ENCODE results near the gene C3AR1. TPM values are rescaled to one million over a fixed set of nuclear protein-coding genes. Genes with fewer than 3 reads are reported as not detected.

Gene C3AR1
- total RNA-seq, 2 experiments from 2014 or later = not detected

DNA sequence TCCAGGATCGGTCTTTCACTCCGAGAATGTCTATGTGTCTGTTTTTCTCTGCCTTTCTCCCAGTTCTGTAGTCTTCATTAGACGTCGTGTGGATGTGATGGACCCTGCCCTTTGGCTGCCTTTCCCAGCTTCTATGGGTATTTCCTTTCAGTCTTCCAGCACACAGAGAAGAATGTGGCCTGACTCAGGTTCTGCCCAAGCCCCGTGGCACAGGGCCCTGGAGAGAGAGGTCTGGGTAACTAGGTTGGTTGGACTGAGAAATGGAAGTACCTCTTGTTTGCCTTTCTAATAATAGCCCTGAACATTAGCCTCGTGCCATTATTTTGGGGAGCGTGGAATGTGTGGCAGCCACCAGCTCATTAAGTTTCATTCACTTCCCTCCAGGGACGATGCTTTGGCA lies 29.8 kb downstream of the C3AR1 start:
- intact Hi-C loops (cut with micrococcal nuclease; ENCODE audit: unreplicated experiment) = loop anchor here (10.0 kb wide), 1 partner anchor 392 kb away; no protein-coding TSS in a partner anchor
- Histone ChIP-seq H4K20me1 (ENCODE audit: insufficient read depth, low read length) (no peaks in the 10 kb centered on the region), H3K4me1 (ENCODE audit: insufficient read depth, low read length, poor library complexity, severe bottlenecking) (peaks cover 53% of the 10 kb centered on the region), H3K79me2 (ENCODE audit: insufficient read depth, low read depth, low read length) (no peaks in the 10 kb centered on the region), H3K36me3 (ENCODE audit: insufficient read depth, low read length) (peaks cover 9% of the 10 kb centered on the region; the same call in 1 of the 2 replicates), H3K4me2 (ENCODE audit: low read length) (peak overlapping the region; percentile 43; the same call in 1 of the 2 replicates), H3K9me2 (ENCODE audit: insufficient read depth, low read length) (no peaks in the 10 kb centered on the region), H3K27ac (ENCODE audit: low read depth, low read length, poor library complexity, severe bottlenecking) (no peak overlapping the region), H3K9me3 (ENCODE audit: low read length) (no peaks in the 10 kb centered on the region), H2AFZ (ENCODE audit: low read length) (no peak overlapping the region), H3K4me3 (ENCODE audit: low read depth, low read length, poor library complexity, severe bottlenecking) (no peak overlapping the region)
- POLR2A ChIA-PET = interaction anchor here (1.0 kb wide), 1 partner anchor 9 kb away, joined by 3 read pairs; no protein-coding TSS in a partner anchor
- CTCF ChIA-PET (ENCODE audit: unreplicated experiment) = no interaction called here
- DNase-seq (ENCODE audit: low spot score) = no peak
- no peak for TF ChIP-seq EZH2phosphoT487 (IDR thresholded peaks at IDR 0.05; ENCODE audit: borderline replicate concordance, low read depth, low read length)
- TF ChIP-seq, protein P1, sequence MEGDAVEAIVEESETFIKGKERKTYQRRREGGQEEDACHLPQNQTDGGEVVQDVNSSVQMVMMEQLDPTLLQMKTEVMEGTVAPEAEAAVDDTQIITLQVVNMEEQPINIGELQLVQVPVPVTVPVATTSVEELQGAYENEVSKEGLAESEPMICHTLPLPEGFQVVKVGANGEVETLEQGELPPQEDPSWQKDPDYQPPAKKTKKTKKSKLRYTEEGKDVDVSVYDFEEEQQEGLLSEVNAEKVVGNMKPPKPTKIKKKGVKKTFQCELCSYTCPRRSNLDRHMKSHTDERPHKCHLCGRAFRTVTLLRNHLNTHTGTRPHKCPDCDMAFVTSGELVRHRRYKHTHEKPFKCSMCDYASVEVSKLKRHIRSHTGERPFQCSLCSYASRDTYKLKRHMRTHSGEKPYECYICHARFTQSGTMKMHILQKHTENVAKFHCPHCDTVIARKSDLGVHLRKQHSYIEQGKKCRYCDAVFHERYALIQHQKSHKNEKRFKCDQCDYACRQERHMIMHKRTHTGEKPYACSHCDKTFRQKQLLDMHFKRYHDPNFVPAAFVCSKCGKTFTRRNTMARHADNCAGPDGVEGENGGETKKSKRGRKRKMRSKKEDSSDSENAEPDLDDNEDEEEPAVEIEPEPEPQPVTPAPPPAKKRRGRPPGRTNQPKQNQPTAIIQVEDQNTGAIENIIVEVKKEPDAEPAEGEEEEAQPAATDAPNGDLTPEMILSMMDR (conservative IDR thresholded peaks at IDR 0.05; ENCODE audit: low read length) = no peak
- no TSS peak for BruUV-seq (replicated peaks)

DNA sequence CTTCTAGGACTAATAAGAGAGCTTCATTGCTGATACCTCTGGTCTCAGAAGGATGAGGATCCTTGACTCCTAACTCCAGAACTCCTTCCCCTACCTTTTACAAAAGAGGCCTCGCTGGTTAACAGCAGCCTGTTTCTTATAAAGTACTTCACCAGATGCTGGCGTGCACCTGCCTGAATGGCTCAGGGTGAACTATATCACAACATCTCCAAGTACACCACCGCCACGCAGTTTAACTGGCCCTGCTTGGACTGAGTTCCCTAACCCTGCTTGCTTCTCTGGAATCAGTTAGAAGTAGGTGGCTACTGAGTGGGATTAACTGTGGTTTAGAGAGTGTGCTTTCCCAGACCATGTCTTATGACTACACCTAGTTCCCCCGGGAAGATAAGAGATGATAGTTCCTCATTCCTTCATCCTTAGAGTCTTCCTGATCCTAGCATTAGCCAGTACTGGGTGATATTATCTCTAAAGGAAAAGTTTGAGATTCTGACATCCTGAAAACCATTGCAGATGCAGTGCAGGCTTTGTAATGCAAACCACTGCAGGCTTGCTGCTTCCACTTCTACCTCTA lies 30.6 kb downstream of the C3AR1 start:
- peak overlapping the region; percentile 93; the same call in 1 of the 2 replicates for H3K4me2 ChIP-seq (ENCODE audit: low read length)
- H4K20me1 ChIP-seq (ENCODE audit: insufficient read depth, low read length) = no peaks in the 10 kb centered on the region
- BruUV-seq (replicated peaks) = no TSS peak
- H3K36me3 ChIP-seq (ENCODE audit: insufficient read depth, low read length) = peaks cover 7% of the 10 kb centered on the region; the same call in 1 of the 2 replicates
- H3K27ac ChIP-seq (ENCODE audit: low read depth, low read length, poor library complexity, severe bottlenecking) = no peak overlapping the region
- no peak overlapping the region for H2AFZ ChIP-seq (ENCODE audit: low read length)
- no peak for DNase-seq (ENCODE audit: low spot score)
- H3K79me2 ChIP-seq (ENCODE audit: insufficient read depth, low read depth, low read length) = no peaks in the 10 kb centered on the region
- ChIA-PET CTCF (ENCODE audit: unreplicated experiment) (interaction anchor here (1.2 kb wide), 1 partner anchor 102 kb away, joined by 4 read pairs; no protein-coding TSS in a partner anchor), POLR2A (interaction anchor here (0.6 to 1.0 kb wide), 2 partner anchors 9 to 395 kb away, joined by 3 read pairs; no protein-coding TSS in a partner anchor)
- no peaks in the 10 kb centered on the region for H3K9me2 ChIP-seq (ENCODE audit: insufficient read depth, low read length)
- intact Hi-C loops (cut with micrococcal nuclease; ENCODE audit: unreplicated experiment) = loop anchor here (10.0 kb wide), 1 partner anchor 391 kb away; no protein-coding TSS in a partner anchor
- TF ChIP-seq EZH2phosphoT487 (IDR thresholded peaks at IDR 0.05; ENCODE audit: borderline replicate concordance, low read depth, low read length) = no peak
- TF ChIP-seq, protein P1 (conservative IDR thresholded peaks at IDR 0.05; ENCODE audit: low read length) = no peak
- no peaks in the 10 kb centered on the region for H3K9me3 ChIP-seq (ENCODE audit: low read length)
- peaks cover 53% of the 10 kb centered on the region for H3K4me1 ChIP-seq (ENCODE audit: insufficient read depth, low read length, poor library complexity, severe bottlenecking)
- H3K4me3 ChIP-seq (ENCODE audit: low read depth, low read length, poor library complexity, severe bottlenecking) = no peak overlapping the region

DNA sequence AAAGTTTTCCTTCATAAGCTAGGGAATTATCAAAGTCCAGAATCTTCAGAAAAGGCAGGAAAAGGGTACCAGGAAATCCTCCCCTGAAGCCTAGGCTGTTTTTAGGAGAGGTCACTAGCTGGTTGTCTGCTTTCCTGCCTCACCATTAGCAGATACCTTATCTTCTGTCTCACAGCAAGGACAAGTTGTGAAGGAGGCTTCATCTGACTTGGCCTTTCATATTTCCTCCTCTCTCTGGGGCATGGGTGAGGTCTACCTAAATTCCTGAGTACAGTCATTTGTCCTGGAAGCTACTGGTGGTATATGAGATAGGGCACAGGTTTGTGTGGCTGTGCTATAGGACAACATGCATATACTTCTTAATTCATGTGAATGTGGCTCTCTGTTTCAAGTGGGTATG lies 31.4 kb downstream of the C3AR1 start:
- CTCF ChIA-PET (ENCODE audit: unreplicated experiment) = interaction anchor here (1.2 kb wide), 1 partner anchor 101 kb away, joined by 4 read pairs; no protein-coding TSS in a partner anchor
- Histone ChIP-seq H3K27ac (ENCODE audit: low read depth, low read length, poor library complexity, severe bottlenecking) (no peak overlapping the region), H3K9me3 (ENCODE audit: low read length) (no peaks in the 10 kb centered on the region), H3K9me2 (ENCODE audit: insufficient read depth, low read length) (no peaks in the 10 kb centered on the region), H3K36me3 (ENCODE audit: insufficient read depth, low read length) (no peaks in the 10 kb centered on the region), H3K79me2 (ENCODE audit: insufficient read depth, low read depth, low read length) (no peaks in the 10 kb centered on the region), H3K4me1 (ENCODE audit: insufficient read depth, low read length, poor library complexity, severe bottlenecking) (peaks cover 53% of the 10 kb centered on the region), H2AFZ (ENCODE audit: low read length) (no peak overlapping the region), H3K4me3 (ENCODE audit: low read depth, low read length, poor library complexity, severe bottlenecking) (peak overlapping the region; percentile 87), H4K20me1 (ENCODE audit: insufficient read depth, low read length) (no peaks in the 10 kb centered on the region), H3K4me2 (ENCODE audit: low read length) (peak overlapping the region; percentile 93)
- no peak for DNase-seq (ENCODE audit: low spot score)
- POLR2A ChIA-PET = interaction anchor here (1.1 kb wide), 1 partner anchor 48 kb away, joined by 5 read pairs; the partner anchor contains the start of gene NECAP1
- TF ChIP-seq EZH2phosphoT487 (IDR thresholded peaks at IDR 0.05; ENCODE audit: borderline replicate concordance, low read depth, low read length) = no peak
- TF ChIP-seq, protein P1 (conservative IDR thresholded peaks at IDR 0.05; ENCODE audit: low read length) = no peak
- BruUV-seq (replicated peaks) = no TSS peak
- intact Hi-C loops (cut with micrococcal nuclease; ENCODE audit: unreplicated experiment) = loop anchor here (10.0 kb wide), 1 partner anchor 390 kb away; no protein-coding TSS in a partner anchor
